Ishikawa (cell line): Measurements from ENCODE around the gene CAB39.

Experiments used
- EGR1 ChIP-seq: IDR thresholded peaks from 2 replicates; pipeline ENCODE4 v1.6.1; 2012
- EP300 ChIP-seq: IDR thresholded peaks from 2 replicates; pipeline ENCODE4 v1.6.1; 2012; ENCODE audit warnings: borderline replicate concordance
- NFIC ChIP-seq: IDR thresholded peaks from 2 replicates; pipeline ENCODE4 v1.6.1; 2012
- RAD21 ChIP-seq: IDR thresholded peaks from 2 replicates; pipeline ENCODE4 v1.6.1; 2012; ENCODE audit warnings: low read depth
- REST ChIP-seq: IDR thresholded peaks from 2 replicates; pipeline ENCODE4 v1.6.1; 2012; ENCODE audit warnings: low read depth, mild to moderate bottlenecking
- YY1 ChIP-seq: IDR thresholded peaks from 2 replicates; pipeline ENCODE4 v1.6.1; 2012; ENCODE audit warnings: low read depth

- TF ChIP-seq EP300 (no peak), RAD21 (no peak), YY1 (no peak), EGR1 (no peak), NFIC (no peak), REST (no peak)
Observed at GRCh38 chr2:230714136-230714480, 1.5 kb downstream of the CAB39 start.
